IMR-90 (cell line): Measurements from ENCODE around the gene SPARC.

Source experiments
- CEBPB ChIP-seq: IDR thresholded peaks from 2 replicates; pipeline ENCODE4 v1.6.1; 2012; ENCODE audit warnings: low read depth, low read length, improper control_type of control experiment
- MAFK ChIP-seq: IDR thresholded peaks from 2 replicates; pipeline ENCODE4 v1.6.1; 2012; ENCODE audit warnings: low read depth, low read length, improper control_type of control experiment
- POLR2A ChIP-seq: IDR thresholded peaks from 2 replicates; pipeline ENCODE4 v1.6.1; 2012; ENCODE audit warnings: mild to moderate bottlenecking, low read depth, low read length
- RCOR1 ChIP-seq: IDR thresholded peaks from 2 replicates; pipeline ENCODE4 v1.6.1; 2012; ENCODE audit warnings: mild to moderate bottlenecking, low read length, improper control_type of control experiment; ENCODE audit not compliant: insufficient replicate concordance
- SMC3 ChIP-seq: fragments of 150-350 bp; IDR thresholded peaks from 2 replicates; pipeline ENCODE4 v1.6.1; 2016; ENCODE audit warnings: low read depth, mild to moderate bottlenecking, antibody characterized with exemption, low read length, moderate library complexity
- TF ChIP-seq, protein P1 (sequence below): conservative IDR thresholded peaks from 2 replicates; pipeline ENCODE4 v1.5.1; 2012; ENCODE audit warnings: mild to moderate bottlenecking, low read depth, low read length, improper control_type of control experiment

DNA sequence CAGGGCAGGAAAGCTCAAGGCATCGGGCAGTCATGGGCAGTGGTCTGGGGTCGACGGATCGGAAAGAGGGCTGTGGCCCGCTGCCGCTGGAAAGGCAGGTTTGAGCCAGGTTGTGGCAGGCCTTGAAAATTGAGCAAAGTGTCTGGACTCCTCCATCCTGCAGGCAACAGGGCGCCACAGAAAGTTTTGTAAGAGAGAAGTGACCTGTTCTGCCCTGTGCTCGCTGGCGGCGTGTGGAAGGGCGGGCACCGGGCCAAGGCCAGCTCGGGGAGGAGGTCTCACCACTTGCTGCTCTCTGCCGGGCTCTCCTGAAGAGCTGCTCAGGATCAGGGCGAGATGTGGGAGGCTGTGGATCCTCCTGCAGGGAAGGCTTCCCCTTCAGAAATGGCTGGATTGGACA lies 54.2 kb downstream of the SPARC start:
- TF ChIP-seq, protein P1, sequence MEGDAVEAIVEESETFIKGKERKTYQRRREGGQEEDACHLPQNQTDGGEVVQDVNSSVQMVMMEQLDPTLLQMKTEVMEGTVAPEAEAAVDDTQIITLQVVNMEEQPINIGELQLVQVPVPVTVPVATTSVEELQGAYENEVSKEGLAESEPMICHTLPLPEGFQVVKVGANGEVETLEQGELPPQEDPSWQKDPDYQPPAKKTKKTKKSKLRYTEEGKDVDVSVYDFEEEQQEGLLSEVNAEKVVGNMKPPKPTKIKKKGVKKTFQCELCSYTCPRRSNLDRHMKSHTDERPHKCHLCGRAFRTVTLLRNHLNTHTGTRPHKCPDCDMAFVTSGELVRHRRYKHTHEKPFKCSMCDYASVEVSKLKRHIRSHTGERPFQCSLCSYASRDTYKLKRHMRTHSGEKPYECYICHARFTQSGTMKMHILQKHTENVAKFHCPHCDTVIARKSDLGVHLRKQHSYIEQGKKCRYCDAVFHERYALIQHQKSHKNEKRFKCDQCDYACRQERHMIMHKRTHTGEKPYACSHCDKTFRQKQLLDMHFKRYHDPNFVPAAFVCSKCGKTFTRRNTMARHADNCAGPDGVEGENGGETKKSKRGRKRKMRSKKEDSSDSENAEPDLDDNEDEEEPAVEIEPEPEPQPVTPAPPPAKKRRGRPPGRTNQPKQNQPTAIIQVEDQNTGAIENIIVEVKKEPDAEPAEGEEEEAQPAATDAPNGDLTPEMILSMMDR, result no peak
- TF ChIP-seq POLR2A (no peak), MAFK (no peak), SMC3 (no peak), RCOR1 (no peak), CEBPB (no peak)
